ENCODE data around the gene KCNJ16. TPM values are rescaled to one million over a fixed set of nuclear protein-coding genes. Genes with fewer than 3 reads are reported as not detected.

KCNJ16 gene
- total RNA-seq, 1 donor, result not detected

DNA sequence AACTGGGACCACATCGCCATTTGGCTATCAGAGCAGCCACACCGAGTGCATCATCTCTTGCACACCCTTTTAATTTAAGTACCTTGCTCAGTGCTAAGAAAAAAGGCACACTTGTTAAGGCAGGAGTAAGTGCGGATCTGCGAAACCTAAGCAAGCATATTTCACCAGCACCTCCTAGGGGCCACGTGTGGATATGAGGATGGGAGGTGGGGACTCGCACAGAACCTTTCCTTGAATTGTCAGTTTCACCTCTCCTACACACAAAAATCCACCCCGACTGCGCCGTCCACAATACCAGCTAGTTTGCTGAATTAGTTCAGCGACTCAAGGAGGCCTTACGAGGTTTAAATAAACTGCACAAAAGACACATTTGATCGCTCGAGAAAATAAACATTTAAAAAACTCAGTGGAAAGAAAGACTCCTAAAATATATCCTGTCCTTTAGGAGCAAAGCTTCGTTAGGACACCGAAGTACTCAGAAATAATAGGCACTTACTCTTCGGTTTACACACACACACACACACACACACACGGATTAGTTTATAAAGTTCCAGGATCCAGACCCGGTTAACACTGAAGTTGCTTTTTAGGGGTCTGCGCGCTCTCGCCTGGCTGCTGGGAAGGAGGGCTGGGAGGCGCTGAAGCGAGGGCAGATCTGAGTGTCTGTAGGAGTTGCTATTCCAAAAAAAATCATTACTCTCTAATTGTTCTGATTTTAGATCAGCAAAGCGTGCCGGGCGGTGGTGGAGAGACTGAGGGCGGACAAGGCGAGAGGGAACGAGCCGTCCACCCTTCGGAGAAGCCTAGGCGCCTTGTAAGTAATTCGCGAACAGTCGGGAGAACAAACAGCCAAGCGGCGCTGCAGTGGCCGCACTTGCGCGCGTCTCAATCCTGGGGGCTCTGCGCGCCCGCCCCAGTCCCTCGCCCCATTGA is 93.3 kb downstream of the KCNJ16 start:
- peak overlapping the region; percentile 91 for H3K4me2 ChIP-seq (ENCODE audit: insufficient read depth, low read length)
- H3K4me3 ChIP-seq (ENCODE audit: insufficient read depth, low read length), result peak overlapping the region; percentile 73
- no peaks in the 10 kb centered on the region for H3K36me3 ChIP-seq (ENCODE audit: insufficient read depth, low read length)
- H3K9me3 ChIP-seq (ENCODE audit: low read depth, low read length), result no peaks in the 10 kb centered on the region
- H4K20me1 ChIP-seq (ENCODE audit: insufficient read depth, low read length), result no peaks in the 10 kb centered on the region
- no peaks in the 10 kb centered on the region for H3K79me2 ChIP-seq (ENCODE audit: insufficient read depth, low read length)
- H3K27ac ChIP-seq (ENCODE audit: low read depth, low read length), result peak overlapping the region; percentile 25
- H3K27me3 ChIP-seq (ENCODE audit: insufficient read depth, low read length), result peaks cover 17% of the 10 kb centered on the region
- DNase-seq (ENCODE audit: insufficient read length, low spot score, missing footprints), result peak; percentile 86
- peaks cover 3% of the 10 kb centered on the region for H3K4me1 ChIP-seq (ENCODE audit: insufficient read depth, low read length)
- peak overlapping the region; percentile 88 for H2AFZ ChIP-seq (ENCODE audit: low read length)
- TF ChIP-seq, protein P1, sequence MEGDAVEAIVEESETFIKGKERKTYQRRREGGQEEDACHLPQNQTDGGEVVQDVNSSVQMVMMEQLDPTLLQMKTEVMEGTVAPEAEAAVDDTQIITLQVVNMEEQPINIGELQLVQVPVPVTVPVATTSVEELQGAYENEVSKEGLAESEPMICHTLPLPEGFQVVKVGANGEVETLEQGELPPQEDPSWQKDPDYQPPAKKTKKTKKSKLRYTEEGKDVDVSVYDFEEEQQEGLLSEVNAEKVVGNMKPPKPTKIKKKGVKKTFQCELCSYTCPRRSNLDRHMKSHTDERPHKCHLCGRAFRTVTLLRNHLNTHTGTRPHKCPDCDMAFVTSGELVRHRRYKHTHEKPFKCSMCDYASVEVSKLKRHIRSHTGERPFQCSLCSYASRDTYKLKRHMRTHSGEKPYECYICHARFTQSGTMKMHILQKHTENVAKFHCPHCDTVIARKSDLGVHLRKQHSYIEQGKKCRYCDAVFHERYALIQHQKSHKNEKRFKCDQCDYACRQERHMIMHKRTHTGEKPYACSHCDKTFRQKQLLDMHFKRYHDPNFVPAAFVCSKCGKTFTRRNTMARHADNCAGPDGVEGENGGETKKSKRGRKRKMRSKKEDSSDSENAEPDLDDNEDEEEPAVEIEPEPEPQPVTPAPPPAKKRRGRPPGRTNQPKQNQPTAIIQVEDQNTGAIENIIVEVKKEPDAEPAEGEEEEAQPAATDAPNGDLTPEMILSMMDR (IDR thresholded peaks at IDR 0.05; ENCODE audit: extremely low read depth, low read depth, low read length), result peak; percentile 70

GRCh38 chr17:70168977-70169708 is 94.1 kb downstream of the KCNJ16 start, which contains the start of gene KCNJ2:
TSS of gene KCNJ2 (plus strand) at chr17:70169532. CDS start at chr17:70175040, 5,508 bp downstream.
- Histone ChIP-seq H3K79me2 (ENCODE audit: insufficient read depth, low read length) (peaks cover 4% of the 10 kb centered on the region), H2AFZ (ENCODE audit: low read length) (peak within 1 kb of the TSS; percentile 88), H3K9me3 (ENCODE audit: low read depth, low read length) (no peaks in the 10 kb centered on the region), H4K20me1 (ENCODE audit: insufficient read depth, low read length) (no peaks in the 10 kb centered on the region), H3K27me3 (ENCODE audit: insufficient read depth, low read length) (peaks cover 17% of the 10 kb centered on the region), H3K4me1 (ENCODE audit: insufficient read depth, low read length) (peaks cover 3% of the 10 kb centered on the region), H3K36me3 (ENCODE audit: insufficient read depth, low read length) (no peaks in the 10 kb centered on the region), H3K4me3 (ENCODE audit: insufficient read depth, low read length) (peak within 1 kb of the TSS; percentile 73), H3K27ac (ENCODE audit: low read depth, low read length) (peak within 1 kb of the TSS; percentile 25), H3K4me2 (ENCODE audit: insufficient read depth, low read length) (peak within 1 kb of the TSS; percentile 91)
- peak; percentile 95 for DNase-seq (ENCODE audit: insufficient read length, low spot score, missing footprints)
- TF ChIP-seq, protein P1 (IDR thresholded peaks at IDR 0.05; ENCODE audit: extremely low read depth, low read depth, low read length), result no peak

DNA sequence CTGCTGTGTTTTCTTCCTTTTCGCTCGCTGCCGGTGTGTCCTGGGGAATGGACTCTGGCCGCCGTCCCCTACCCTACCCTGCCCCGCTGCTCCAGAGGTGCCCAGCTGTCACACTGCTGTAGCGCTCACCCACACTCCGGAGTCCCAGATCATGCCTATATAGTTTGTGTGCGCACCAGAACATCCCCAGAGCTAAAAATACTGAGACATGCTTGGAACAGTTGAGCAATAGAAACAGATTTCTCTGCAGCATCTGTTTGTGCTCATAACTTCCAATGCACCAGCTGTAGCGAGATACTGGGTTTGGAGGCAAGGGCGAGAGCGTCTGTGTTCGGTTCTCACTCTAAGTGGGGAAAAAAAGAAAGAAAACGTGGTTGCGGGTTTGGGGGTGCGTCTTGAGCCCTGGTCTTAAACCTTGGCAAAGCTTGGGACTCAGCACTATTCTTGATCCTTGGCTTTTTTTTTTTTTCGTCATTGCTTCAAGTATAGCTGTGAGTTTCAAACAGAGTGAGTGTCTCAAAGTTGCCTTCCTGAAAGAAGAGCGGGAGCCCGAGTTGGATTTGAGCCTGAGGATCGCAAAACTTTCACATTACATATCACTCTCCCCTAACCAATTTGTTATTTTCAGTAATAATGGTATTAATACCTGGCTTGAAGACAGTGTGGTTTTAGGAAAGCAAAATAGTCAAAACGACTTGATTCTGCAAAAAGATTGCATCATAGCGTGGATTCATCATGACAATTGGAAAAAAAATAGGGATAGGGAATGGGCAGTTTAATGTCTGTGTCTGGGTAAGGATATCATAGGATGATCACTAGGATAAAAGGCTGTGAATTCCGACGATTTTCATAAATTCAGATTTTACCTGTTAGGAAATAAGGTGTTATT is 94.9 kb downstream of the KCNJ16 start:
- DNase-seq (ENCODE audit: insufficient read length, low spot score, missing footprints), result no peak
- TF ChIP-seq, protein P1 (IDR thresholded peaks at IDR 0.05; ENCODE audit: extremely low read depth, low read depth, low read length), result no peak
- Histone ChIP-seq H3K27ac (ENCODE audit: low read depth, low read length) (no peak overlapping the region), H3K4me3 (ENCODE audit: insufficient read depth, low read length) (peak overlapping the region; percentile 73), H3K36me3 (ENCODE audit: insufficient read depth, low read length) (no peaks in the 10 kb centered on the region), H3K79me2 (ENCODE audit: insufficient read depth, low read length) (peaks cover 4% of the 10 kb centered on the region), H4K20me1 (ENCODE audit: insufficient read depth, low read length) (no peaks in the 10 kb centered on the region), H2AFZ (ENCODE audit: low read length) (peak overlapping the region; percentile 80), H3K9me3 (ENCODE audit: low read depth, low read length) (no peaks in the 10 kb centered on the region), H3K27me3 (ENCODE audit: insufficient read depth, low read length) (peaks cover 17% of the 10 kb centered on the region), H3K4me2 (ENCODE audit: insufficient read depth, low read length) (peak overlapping the region; percentile 91), H3K4me1 (ENCODE audit: insufficient read depth, low read length) (peaks cover 3% of the 10 kb centered on the region)

Data from osteoblast (primary cell).